HUES48 (cell line): ENCODE results near the gene AZIN2.
"Not testable (repeated sequence)": the region's sequence is repeated elsewhere in the genome, so short reads cannot be mapped to it uniquely, and the experiment has no call there.

ENCODE experiments used
- H3K27ac ChIP-seq: one replicate; pipeline ENCODE4 v1.7.0; 2013; ENCODE audit warnings: low read depth, low read length, inconsistent platforms
- H3K27me3 ChIP-seq: 2 replicates; pipeline ENCODE4 v1.6.1; 2013; ENCODE audit warnings: mild to moderate bottlenecking, low read length; ENCODE audit not compliant: control insufficient read depth, insufficient read depth
- H3K36me3 ChIP-seq: 2 replicates; pipeline ENCODE4 v1.6.1; 2013; ENCODE audit warnings: low read length; ENCODE audit not compliant: control insufficient read depth, insufficient read depth
- H3K4me1 ChIP-seq: 2 replicates; pipeline ENCODE4 v1.6.1; 2013; ENCODE audit warnings: mild to moderate bottlenecking, low read length; ENCODE audit not compliant: control insufficient read depth, insufficient read depth
- H3K4me3 ChIP-seq: 2 replicates; pipeline ENCODE4 v1.5.1; 2013; ENCODE audit warnings: mild to moderate bottlenecking, low read depth, low read length
- H3K9ac ChIP-seq: 2 replicates; pipeline ENCODE4 v1.6.1; 2013; ENCODE audit warnings: mild to moderate bottlenecking, low read depth, low read length, moderate library complexity
- H3K9me3 ChIP-seq: 2 replicates; pipeline ENCODE4 v1.6.1; 2013; ENCODE audit warnings: low read length; ENCODE audit not compliant: control insufficient read depth, insufficient read depth

Gene AZIN2

DNA sequence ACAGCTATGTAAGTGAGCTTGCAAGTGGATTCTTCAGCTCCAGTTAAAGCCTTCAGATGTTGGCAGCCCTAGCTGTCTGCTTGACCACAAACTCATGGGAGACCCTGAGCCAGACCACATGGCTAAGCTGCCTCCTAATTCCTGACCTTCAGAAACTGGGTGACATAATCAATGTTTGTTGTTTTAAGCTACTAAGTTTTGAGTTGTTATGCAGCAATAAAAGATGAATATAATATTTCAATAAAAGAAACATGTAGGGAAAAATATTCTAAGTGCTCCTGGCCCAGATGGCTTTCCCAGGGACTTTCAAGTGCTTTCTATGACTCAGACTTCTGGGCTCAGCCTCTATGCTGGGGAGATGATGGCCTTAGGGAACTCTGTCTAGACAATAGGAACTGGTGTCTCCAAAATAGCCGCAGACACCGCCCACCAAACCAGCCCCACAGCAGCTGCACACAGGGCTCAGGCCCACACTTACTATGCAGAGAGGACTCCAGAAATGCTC is 20.3 kb upstream of the AZIN2 start:
- Histone ChIP-seq H3K4me3 (no peak overlapping the region), H3K9ac (no peak overlapping the region), H3K9me3 (peaks cover 35% of the 10 kb centered on the region), H3K27ac (no peak overlapping the region), H3K4me1 (no peaks in the 10 kb centered on the region), H3K27me3 (no peaks in the 10 kb centered on the region), H3K36me3 (no peaks in the 10 kb centered on the region)

DNA sequence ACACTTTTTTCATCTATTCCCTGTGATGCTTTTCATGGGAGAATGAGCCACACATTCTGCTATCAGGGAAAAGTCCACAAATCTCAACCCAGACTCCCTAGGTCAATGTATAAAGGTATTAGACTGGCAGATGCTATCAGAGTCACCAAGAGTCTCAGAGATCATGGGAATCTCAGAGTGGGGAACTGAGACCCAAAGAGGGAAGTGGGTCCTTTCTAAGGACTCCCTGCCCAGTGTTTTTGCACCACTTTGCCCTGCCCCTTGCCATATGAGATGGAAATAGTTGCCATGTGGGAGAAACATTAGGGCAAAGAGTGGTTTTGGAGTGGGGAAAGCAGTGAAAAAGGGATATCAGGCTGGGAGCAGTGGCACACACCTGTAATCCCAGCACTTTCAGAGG is 19.1 kb upstream of the AZIN2 start:
- Histone ChIP-seq H3K27ac (no peak overlapping the region), H3K4me1 (no peaks in the 10 kb centered on the region), H3K4me3 (no peak overlapping the region), H3K9ac (no peak overlapping the region), H3K36me3 (no peaks in the 10 kb centered on the region), H3K27me3 (no peaks in the 10 kb centered on the region), H3K9me3 (peaks cover 35% of the 10 kb centered on the region)

DNA sequence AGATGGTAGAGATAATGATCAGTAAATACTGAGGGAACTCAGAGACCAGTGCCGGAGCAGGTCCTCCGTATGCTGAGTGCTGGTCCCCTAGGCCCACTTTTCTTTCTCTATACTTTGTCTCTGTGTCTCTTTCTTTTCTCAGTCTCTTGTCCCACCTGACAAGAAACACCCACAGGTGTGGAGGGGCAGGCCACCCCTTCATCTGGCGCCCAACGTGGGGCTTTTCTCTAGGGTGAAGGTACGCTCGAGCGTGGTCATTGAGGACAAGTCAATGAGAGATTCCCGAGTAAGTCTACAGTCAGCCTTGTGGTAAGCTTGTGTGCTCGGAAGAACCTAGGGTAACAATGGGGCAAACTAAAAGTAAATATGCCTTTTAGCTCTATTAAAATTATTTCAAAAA is 16.7 kb upstream of the AZIN2 start:
- not testable (repeated sequence) for H3K4me3 ChIP-seq, H3K27ac ChIP-seq, H3K36me3 ChIP-seq, H3K9ac ChIP-seq, H3K27me3 ChIP-seq, H3K4me1 ChIP-seq
- peaks cover 35% of the 10 kb centered on the region for H3K9me3 ChIP-seq

DNA sequence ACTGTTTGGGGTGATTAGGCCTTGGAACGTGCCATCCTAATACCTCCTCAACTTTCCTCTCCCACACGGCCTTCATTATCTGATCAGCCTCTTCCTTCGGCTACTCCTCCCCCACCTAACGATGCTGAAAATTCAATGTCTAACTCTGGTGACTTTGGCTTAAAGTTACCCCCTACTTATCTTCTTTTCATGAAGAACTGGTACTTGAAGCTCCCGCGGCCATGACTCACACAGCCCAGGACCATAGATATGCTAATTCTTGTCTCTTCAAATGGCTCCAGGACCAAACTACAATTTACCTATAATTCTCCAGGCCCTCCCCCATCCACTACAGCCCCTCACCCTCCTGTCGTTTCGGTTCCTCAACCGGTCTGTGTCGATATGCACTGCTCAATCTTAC is 15.7 kb upstream of the AZIN2 start:
- Histone ChIP-seq H3K9ac (no peak overlapping the region), H3K4me1 (no peaks in the 10 kb centered on the region), H3K4me3 (no peak overlapping the region), H3K27me3 (no peaks in the 10 kb centered on the region), H3K36me3 (no peaks in the 10 kb centered on the region), H3K9me3 (peaks cover 35% of the 10 kb centered on the region), H3K27ac (peak overlapping the region; percentile 39)

DNA sequence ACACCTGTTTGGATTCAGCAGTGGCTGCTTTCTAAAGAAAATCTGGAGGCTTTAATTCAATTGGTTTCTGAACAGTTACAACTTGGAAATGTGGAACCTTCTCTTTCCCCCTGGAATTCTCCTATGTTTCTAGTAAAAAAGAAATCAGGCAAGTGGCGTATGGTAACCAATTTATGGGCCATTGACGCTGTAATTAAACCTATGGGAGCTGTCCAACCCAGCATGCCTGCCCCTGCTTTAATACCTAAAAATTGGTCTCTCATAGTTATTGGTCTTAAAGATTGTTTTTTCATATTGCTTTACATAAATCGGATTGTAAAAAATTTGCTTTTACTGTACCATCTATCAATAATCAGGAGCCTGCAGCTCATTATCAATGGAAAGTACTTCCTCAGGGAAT is 14.5 kb upstream of the AZIN2 start:
- H3K9me3 ChIP-seq: peaks cover 34% of the 10 kb centered on the region
- H3K27me3 ChIP-seq, H3K36me3 ChIP-seq, H3K27ac ChIP-seq, H3K4me1 ChIP-seq, H3K4me3 ChIP-seq, H3K9ac ChIP-seq: not testable (repeated sequence)

DNA sequence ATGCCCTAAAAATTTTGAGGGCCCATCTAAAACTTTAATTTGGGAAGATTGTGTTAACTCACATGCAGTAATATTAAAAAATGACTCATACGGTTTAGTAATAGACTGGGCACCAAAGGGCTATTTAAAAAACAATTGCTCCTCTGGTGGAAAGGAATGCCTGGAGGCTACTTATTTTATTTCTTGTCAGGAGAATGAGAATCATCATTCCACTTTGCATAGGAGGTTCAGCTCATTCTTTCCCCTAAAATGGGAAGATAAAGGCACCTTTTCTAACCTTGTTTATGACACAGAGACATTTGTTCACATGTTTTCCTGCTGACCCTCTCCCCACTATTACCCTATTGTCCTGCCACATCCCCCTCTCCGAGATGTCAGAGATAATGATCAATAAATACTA is 12.8 kb upstream of the AZIN2 start:
- not testable (repeated sequence) for H3K27me3 ChIP-seq, H3K27ac ChIP-seq, H3K4me1 ChIP-seq, H3K4me3 ChIP-seq, H3K36me3 ChIP-seq, H3K9ac ChIP-seq
- peaks cover 19% of the 10 kb centered on the region for H3K9me3 ChIP-seq

DNA sequence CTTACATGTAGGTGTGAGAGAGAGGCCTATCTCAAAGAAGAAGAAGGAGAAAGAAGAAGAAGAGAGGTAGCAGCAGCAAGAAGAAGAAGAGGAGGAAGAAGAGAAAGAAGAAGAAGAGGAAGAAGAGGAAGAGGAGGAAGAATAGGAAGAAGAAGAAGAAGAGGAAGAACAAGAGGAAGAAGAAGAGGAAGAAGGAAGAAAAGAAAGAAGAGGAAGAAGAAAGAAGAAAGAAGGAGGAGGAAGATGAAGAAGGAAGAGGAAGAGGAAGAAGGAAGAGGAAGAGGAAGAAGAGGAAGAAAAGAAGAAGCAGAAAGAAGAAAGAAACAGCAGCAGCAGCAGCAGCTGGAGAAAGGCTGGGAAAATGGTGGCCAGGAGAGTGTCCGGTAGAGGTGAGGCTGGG is 10.3 kb upstream of the AZIN2 start:
- Histone ChIP-seq H3K9ac (no peak overlapping the region), H3K4me3 (no peak overlapping the region), H3K27ac (no peak overlapping the region), H3K4me1 (no peaks in the 10 kb centered on the region), H3K27me3 (no peaks in the 10 kb centered on the region), H3K36me3 (no peaks in the 10 kb centered on the region), H3K9me3 (no peaks in the 10 kb centered on the region)

DNA sequence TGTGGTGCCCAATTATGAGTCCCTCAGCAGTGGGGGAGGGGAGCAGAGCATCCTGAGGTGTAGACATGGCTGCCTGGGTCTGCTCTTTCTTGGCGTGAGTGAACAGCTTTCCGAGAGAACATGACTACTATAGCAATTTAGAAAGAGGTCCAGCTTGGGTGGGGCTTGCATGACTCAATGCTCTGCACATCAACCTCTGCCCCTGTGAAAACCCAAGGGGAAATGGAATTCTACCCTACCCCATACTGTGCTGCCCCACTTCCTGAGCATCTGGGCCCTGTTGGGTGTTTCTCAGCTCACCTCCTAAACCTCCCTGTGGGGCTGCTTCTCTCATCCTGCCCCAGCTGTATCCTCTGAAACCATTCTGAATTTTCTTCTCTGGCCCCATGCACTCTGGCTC is 8.2 kb upstream of the AZIN2 start:
- Histone ChIP-seq H3K27ac (no peak overlapping the region), H3K27me3 (no peaks in the 10 kb centered on the region), H3K36me3 (no peaks in the 10 kb centered on the region), H3K9ac (no peak overlapping the region), H3K4me1 (no peaks in the 10 kb centered on the region), H3K9me3 (no peaks in the 10 kb centered on the region), H3K4me3 (no peak overlapping the region)

DNA sequence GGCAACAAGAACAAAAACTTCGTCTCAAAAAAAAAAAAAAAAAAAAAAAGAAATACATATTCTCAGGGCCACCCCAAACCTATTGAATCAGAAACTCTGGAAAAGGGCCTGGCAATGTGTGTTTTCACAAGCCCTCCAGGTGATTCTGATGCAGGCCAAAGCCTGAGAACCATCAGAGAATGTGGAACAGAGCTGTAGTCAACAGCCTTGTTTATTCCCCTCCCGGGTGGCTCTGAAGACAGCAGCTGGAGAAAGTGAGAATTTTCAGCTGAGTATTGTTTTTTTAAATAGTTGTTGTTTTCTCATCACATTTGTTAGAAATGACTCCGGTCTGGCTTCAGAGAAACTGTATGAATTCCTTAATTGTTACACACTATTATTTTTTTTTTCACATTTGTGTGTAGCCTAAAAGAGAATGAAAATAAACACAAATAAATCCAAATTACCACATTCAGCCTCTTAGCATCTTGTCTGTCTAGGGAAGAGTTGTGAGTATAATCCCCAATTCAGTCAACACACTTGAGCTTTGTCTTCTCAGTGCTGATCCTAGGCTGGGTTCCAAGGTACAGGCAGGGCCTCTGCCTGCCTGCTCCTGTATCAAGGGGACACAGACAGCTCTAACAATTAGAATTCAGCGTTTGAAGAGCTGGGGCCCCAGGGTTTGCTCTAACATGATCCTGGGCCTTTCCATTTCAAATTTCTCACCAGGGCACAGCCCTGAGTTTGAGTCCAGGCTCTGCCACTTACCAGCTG is 6.6 kb upstream of the AZIN2 start:
- Histone ChIP-seq H3K4me1 (no peaks in the 10 kb centered on the region), H3K9me3 (no peaks in the 10 kb centered on the region), H3K9ac (no peak overlapping the region), H3K27ac (no peak overlapping the region), H3K27me3 (no peaks in the 10 kb centered on the region), H3K36me3 (no peaks in the 10 kb centered on the region), H3K4me3 (no peak overlapping the region)

DNA sequence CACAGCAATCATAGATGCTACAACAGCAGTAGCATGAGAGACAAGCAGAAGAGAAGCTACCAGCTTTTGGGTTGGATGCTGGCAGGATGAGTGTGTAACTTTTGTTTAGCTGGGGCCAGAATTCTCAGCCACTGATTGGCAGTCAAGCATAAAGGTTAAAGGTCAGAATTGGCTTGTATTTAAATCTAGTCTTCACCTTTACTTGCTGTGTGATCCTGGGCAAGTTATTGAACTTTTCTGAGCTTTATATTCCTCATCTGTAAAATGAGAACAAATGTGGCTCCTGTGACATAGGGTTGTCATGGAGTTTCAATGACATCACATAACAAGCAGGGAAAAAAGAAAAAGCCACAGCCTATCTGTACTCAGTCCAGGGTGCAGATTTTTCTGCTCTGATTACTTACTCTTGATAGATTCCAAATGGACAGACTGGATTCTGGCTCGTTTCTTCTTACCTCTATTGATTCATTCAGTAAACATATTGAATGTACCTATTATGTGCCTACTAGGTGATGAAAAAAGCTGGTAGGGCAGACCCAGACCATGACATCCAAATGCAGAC is 2.8 kb upstream of the AZIN2 start:
- Histone ChIP-seq H3K27me3 (peaks cover 29% of the 10 kb centered on the region), H3K9me3 (no peaks in the 10 kb centered on the region), H3K4me1 (no peaks in the 10 kb centered on the region), H3K9ac (no peak overlapping the region), H3K27ac (no peak overlapping the region), H3K36me3 (no peaks in the 10 kb centered on the region), H3K4me3 (no peak overlapping the region)

DNA sequence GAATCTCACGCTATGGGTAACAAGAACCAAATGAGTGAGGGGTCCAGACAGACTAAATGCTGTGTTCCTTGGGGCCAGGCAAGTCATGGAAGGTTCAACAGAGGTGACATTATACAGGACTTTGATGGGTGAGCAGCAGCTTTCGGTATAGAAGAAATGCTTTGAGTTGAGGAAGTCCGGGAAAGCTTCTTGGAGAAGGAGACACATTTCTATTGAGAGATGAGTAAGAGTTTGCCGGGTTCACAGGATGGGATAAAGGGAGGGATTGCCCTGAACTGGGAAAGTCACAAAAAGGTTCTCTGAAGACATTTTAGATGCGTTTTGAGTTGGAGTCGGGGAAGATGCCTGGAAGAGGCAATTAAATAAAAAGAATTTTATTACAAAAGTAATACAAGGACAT is 580 bp upstream of the AZIN2 start:
- H3K9me3 ChIP-seq: no peaks in the 10 kb centered on the region
- no peak overlapping the region for H3K9ac ChIP-seq
- no peaks in the 10 kb centered on the region for H3K36me3 ChIP-seq
- H3K4me1 ChIP-seq: no peaks in the 10 kb centered on the region
- H3K27me3 ChIP-seq: peaks cover 51% of the 10 kb centered on the region
- peak overlapping the region; percentile 76 for H3K4me3 ChIP-seq
- no peak overlapping the region for H3K27ac ChIP-seq
